ENCODE results near the gene ADGRA3. TPM values are rescaled to one million over a fixed set of nuclear protein-coding genes. Genes with fewer than 3 reads are reported as not detected.

ADGRA3 gene
- total RNA-seq, 2 experiments from 2014 or later = not detected

DNA sequence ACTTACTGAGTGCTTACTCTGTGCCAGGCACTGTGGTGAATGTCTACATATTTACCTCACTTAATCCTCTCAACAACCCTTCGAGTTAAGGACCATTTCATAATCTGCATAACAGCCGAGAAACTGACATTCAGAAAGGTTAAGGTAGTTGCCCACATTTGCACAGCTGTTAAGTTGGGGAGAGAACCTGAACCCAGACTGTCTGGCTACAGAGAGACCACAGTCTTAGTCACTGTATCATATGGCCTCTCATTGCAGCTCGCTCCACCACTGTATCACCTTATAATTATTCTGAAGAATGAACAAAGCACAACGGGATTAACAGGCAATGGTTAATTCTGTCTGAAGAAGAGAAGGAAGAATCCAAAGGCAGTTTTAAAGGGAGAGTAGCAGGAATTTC is 98.5 kb downstream of the ADGRA3 start:
- Histone ChIP-seq H3K4me2 (ENCODE audit: low read length) (no peak overlapping the region), H2AFZ (ENCODE audit: low read length) (no peak overlapping the region), H3K27ac (ENCODE audit: low read depth, low read length, poor library complexity, severe bottlenecking) (no peak overlapping the region), H3K4me3 (ENCODE audit: low read depth, low read length, poor library complexity, severe bottlenecking) (no peak overlapping the region), H3K79me2 (ENCODE audit: insufficient read depth, low read depth, low read length) (no peaks in the 10 kb centered on the region), H3K9me3 (ENCODE audit: low read length) (no peaks in the 10 kb centered on the region), H4K20me1 (ENCODE audit: insufficient read depth, low read length) (no peaks in the 10 kb centered on the region), H3K4me1 (ENCODE audit: insufficient read depth, low read length, poor library complexity, severe bottlenecking) (no peaks in the 10 kb centered on the region), H3K9me2 (ENCODE audit: insufficient read depth, low read length) (no peaks in the 10 kb centered on the region), H3K36me3 (ENCODE audit: insufficient read depth, low read length) (no peaks in the 10 kb centered on the region)
- no TSS peak for BruUV-seq (replicated peaks)
- ChIA-PET POLR2A (no interaction called here), CTCF (ENCODE audit: unreplicated experiment) (no interaction called here)
- intact Hi-C loops (cut with micrococcal nuclease; ENCODE audit: unreplicated experiment) = no loop called here
- no peak for DNase-seq (ENCODE audit: low spot score)
- no peak for TF ChIP-seq EZH2phosphoT487 (IDR thresholded peaks at IDR 0.05; ENCODE audit: borderline replicate concordance, low read depth, low read length)
- TF ChIP-seq, protein P1, sequence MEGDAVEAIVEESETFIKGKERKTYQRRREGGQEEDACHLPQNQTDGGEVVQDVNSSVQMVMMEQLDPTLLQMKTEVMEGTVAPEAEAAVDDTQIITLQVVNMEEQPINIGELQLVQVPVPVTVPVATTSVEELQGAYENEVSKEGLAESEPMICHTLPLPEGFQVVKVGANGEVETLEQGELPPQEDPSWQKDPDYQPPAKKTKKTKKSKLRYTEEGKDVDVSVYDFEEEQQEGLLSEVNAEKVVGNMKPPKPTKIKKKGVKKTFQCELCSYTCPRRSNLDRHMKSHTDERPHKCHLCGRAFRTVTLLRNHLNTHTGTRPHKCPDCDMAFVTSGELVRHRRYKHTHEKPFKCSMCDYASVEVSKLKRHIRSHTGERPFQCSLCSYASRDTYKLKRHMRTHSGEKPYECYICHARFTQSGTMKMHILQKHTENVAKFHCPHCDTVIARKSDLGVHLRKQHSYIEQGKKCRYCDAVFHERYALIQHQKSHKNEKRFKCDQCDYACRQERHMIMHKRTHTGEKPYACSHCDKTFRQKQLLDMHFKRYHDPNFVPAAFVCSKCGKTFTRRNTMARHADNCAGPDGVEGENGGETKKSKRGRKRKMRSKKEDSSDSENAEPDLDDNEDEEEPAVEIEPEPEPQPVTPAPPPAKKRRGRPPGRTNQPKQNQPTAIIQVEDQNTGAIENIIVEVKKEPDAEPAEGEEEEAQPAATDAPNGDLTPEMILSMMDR (conservative IDR thresholded peaks at IDR 0.05; ENCODE audit: low read length) = no peak

DNA sequence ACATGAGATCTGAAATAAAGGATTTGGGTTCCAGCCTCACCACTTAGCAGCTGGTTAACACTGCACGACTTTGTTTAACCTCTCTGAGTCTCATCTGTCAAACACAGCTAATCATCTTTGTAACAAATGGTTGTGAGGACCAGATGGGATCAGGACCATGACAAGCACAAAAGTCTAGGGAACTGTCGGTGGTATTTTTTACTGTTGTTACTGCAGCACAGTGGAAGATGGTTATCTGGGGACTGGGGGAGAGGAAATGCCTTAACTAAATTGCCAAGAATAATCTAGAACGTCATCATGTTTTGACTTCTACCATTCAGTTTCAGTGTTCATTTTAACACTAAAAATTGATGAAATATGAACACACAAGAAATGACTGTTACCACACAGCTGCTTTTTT is 99.5 kb downstream of the ADGRA3 start:
- DNase-seq (ENCODE audit: low spot score) = no peak
- POLR2A ChIA-PET = no interaction called here
- CTCF ChIA-PET (ENCODE audit: unreplicated experiment) = no interaction called here
- BruUV-seq (replicated peaks) = no TSS peak
- Histone ChIP-seq H3K27ac (ENCODE audit: low read depth, low read length, poor library complexity, severe bottlenecking) (no peak overlapping the region), H3K4me1 (ENCODE audit: insufficient read depth, low read length, poor library complexity, severe bottlenecking) (no peaks in the 10 kb centered on the region), H3K9me3 (ENCODE audit: low read length) (no peaks in the 10 kb centered on the region), H3K79me2 (ENCODE audit: insufficient read depth, low read depth, low read length) (no peaks in the 10 kb centered on the region), H4K20me1 (ENCODE audit: insufficient read depth, low read length) (no peaks in the 10 kb centered on the region), H2AFZ (ENCODE audit: low read length) (no peak overlapping the region), H3K36me3 (ENCODE audit: insufficient read depth, low read length) (no peaks in the 10 kb centered on the region), H3K4me2 (ENCODE audit: low read length) (no peak overlapping the region), H3K9me2 (ENCODE audit: insufficient read depth, low read length) (no peaks in the 10 kb centered on the region), H3K4me3 (ENCODE audit: low read depth, low read length, poor library complexity, severe bottlenecking) (no peak overlapping the region)
- TF ChIP-seq, protein P1 (conservative IDR thresholded peaks at IDR 0.05; ENCODE audit: low read length) = no peak
- TF ChIP-seq EZH2phosphoT487 (IDR thresholded peaks at IDR 0.05; ENCODE audit: borderline replicate concordance, low read depth, low read length) = no peak
- intact Hi-C loops (cut with micrococcal nuclease; ENCODE audit: unreplicated experiment) = no loop called here

GRCh38 chr4:22414833-22415232 is 101.0 kb downstream of the ADGRA3 start:
- POLR2A ChIA-PET = no interaction called here
- no peak overlapping the region for H2AFZ ChIP-seq (ENCODE audit: low read length)
- H3K4me3 ChIP-seq (ENCODE audit: low read depth, low read length, poor library complexity, severe bottlenecking) = no peak overlapping the region
- no peaks in the 10 kb centered on the region for H4K20me1 ChIP-seq (ENCODE audit: insufficient read depth, low read length)
- no peaks in the 10 kb centered on the region for H3K9me3 ChIP-seq (ENCODE audit: low read length)
- H3K79me2 ChIP-seq (ENCODE audit: insufficient read depth, low read depth, low read length) = no peaks in the 10 kb centered on the region
- no peak overlapping the region for H3K27ac ChIP-seq (ENCODE audit: low read depth, low read length, poor library complexity, severe bottlenecking)
- BruUV-seq (replicated peaks) = no TSS peak
- H3K4me1 ChIP-seq (ENCODE audit: insufficient read depth, low read length, poor library complexity, severe bottlenecking) = no peaks in the 10 kb centered on the region
- intact Hi-C loops (cut with micrococcal nuclease; ENCODE audit: unreplicated experiment) = no loop called here
- no peaks in the 10 kb centered on the region for H3K36me3 ChIP-seq (ENCODE audit: insufficient read depth, low read length)
- H3K9me2 ChIP-seq (ENCODE audit: insufficient read depth, low read length) = no peaks in the 10 kb centered on the region
- DNase-seq (ENCODE audit: low spot score) = no peak
- CTCF ChIA-PET (ENCODE audit: unreplicated experiment) = no interaction called here
- H3K4me2 ChIP-seq (ENCODE audit: low read length) = no peak overlapping the region
- no peak for TF ChIP-seq EZH2phosphoT487 (IDR thresholded peaks at IDR 0.05; ENCODE audit: borderline replicate concordance, low read depth, low read length)
- TF ChIP-seq, protein P1 (conservative IDR thresholded peaks at IDR 0.05; ENCODE audit: low read length) = no peak

Data from OCI-LY7 (cell line).